Panc1 (cell line): ENCODE results near the gene RBM47. TPM values are rescaled to one million over a fixed set of nuclear protein-coding genes. Genes with fewer than 3 reads are reported as not detected.

Experiments
- ATAC-seq: fragments of 200-7000 bp; cut with Tn5 transposase; 2 replicates; pipeline ENCODE4 v1.9.1; 2020; ENCODE audit warnings: mild to moderate bottlenecking, moderate library complexity
- BruUV-seq: library from RNA; stranded (reverse); fragments of 400-500 nt; replicated peaks from 2 replicates; lab custom pipeline; 2021; lab: Mats Ljungman, UMichigan
- CTCF ChIA-PET: fragments of 300-600 bp; sonication (Branson Sonifier 250); formaldehyde crosslinking; loops from one replicate; lab custom pipeline; 2022; ENCODE audit warnings: antibody characterized with exemption; lab: Charles Lee
- POLR2A ChIA-PET: fragments of 300-600 bp; sonication (Branson Sonifier 250); formaldehyde crosslinking; loops from one replicate; lab custom pipeline; 2022; ENCODE audit warnings: antibody characterized with exemption; lab: Charles Lee
- DNase-seq: peaks from one replicate; pipeline ENCODE4 v3.0.0-alpha.2; 2010; ENCODE audit warnings: low read depth, low spot score
- H3K27ac ChIP-seq: 2 replicates; pipeline ENCODE4 v1.5.1; 2011; ENCODE audit warnings: mild to moderate bottlenecking, low read length, inconsistent platforms
- H3K27me3 ChIP-seq: fragments of 200-500 bp; sonication (Bioruptor generic); 2 replicates; pipeline ENCODE4 v1.6.0; 2014; ENCODE audit warnings: low read length, inconsistent platforms; ENCODE audit not compliant: control insufficient read depth, insufficient read depth
- H3K36me3 ChIP-seq: fragments of 200-500 bp; sonication (Bioruptor generic); 2 replicates; pipeline ENCODE4 v1.5.1; 2014; ENCODE audit warnings: inconsistent platforms, mild to moderate bottlenecking, low read length, moderate library complexity; ENCODE audit not compliant: control insufficient read depth, insufficient read depth
- H3K4me1 ChIP-seq: 2 replicates; pipeline ENCODE4 v1.5.1; 2011; ENCODE audit warnings: inconsistent platforms, mild to moderate bottlenecking, low read length, moderate library complexity; ENCODE audit not compliant: control insufficient read depth, insufficient read depth
- H3K4me3 ChIP-seq, 2 experiments: 2 replicates each; pipeline ENCODE4 v1.5.1; 2011 to 2012; ENCODE audit warnings: low read depth in 2 of 2, low read length in 2 of 2, mild to moderate bottlenecking in 2 of 2, inconsistent platforms in 1 of 2, moderate library complexity in 1 of 2
- H3K9me3 ChIP-seq: fragments of 200-500 bp; sonication (Bioruptor generic); 2 replicates; pipeline ENCODE4 v1.5.1; 2014; ENCODE audit warnings: low read depth, mild to moderate bottlenecking, inconsistent platforms, low read length, moderate library complexity; ENCODE audit not compliant: control insufficient read depth, insufficient read depth
- POLR2AphosphoS5 ChIP-seq: IDR thresholded peaks from 2 replicates; pipeline ENCODE4 v1.6.1; 2012; ENCODE audit warnings: mild to moderate bottlenecking, low read depth, low read length, moderate library complexity
- SIN3A ChIP-seq: IDR thresholded peaks from 2 replicates; pipeline ENCODE4 v1.6.1; 2012; ENCODE audit warnings: low read depth, mild to moderate bottlenecking, low read length, moderate library complexity, borderline replicate concordance; ENCODE audit not compliant: insufficient read depth
- TCF7L2 ChIP-seq: IDR thresholded peaks from 2 replicates; pipeline ENCODE4 v1.6.1; 2011; ENCODE audit warnings: mild to moderate bottlenecking, low read depth, low read length, inconsistent platforms
- in situ Hi-C: cut with HindIII; loops from 2 replicates; pipeline ENCODE4 v1.10.0; 2016; ENCODE audit warnings: low sequenced_read_pairs, low pct_unique_long_range_greater_than_20kb
- intact Hi-C: fragments of 100-400 bp; cut with micrococcal nuclease; formaldehyde crosslinking; loops from one replicate; pipeline ENCODE4 v1.10.0; 2022; ENCODE audit not compliant: unreplicated experiment
- total RNA-seq: library from RNA; stranded (reverse); gene quantifications from one replicate; pipeline ENCODE4 v1.2.1, GENCODE V29; 2021; ENCODE audit not compliant: unreplicated experiment
- TF ChIP-seq, protein P1 (sequence below), 2 experiments: IDR thresholded peaks; 2 replicates each; pipeline ENCODE4 v1.6.1; 2011 to 2012; ENCODE audit warnings: low read depth in 2 of 2, control low read depth in 1 of 2, low read length in 1 of 2, mild to moderate bottlenecking in 1 of 2, moderate library complexity in 1 of 2; ENCODE audit not compliant: insufficient read depth in 1 of 2
- TF ChIP-seq, protein P2 (sequence below): fragments of 450-650 bp; IDR thresholded peaks from 2 replicates; pipeline ENCODE4 v1.5.1; 2017; ENCODE audit warnings: mild to moderate bottlenecking

The RBM47 gene
- total RNA-seq, 1 experiment from 2014 or later, result 2.0 TPM

DNA sequence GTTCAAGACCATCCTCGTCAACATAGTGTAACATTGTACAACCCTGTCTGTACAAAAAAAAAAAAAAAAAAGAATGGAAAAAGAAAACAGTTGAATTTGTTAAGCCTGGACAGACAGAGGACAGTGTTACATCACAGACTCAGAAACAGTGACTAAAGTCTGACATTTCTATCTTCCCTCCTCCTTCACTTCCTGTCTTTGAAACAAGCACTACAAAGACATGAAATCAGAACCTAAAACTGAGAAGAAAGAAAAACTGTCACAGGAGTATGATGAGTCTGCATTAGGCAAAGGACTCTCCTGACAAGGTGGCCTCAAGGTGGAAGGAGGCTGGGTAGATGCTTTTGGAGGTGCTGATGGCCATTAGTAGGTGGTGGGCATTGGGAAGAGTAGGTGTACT is 126.7 kb downstream of the RBM47 start:
- Histone ChIP-seq H3K4me1 (no peaks in the 10 kb centered on the region), H3K27me3 (no peaks in the 10 kb centered on the region), H3K9me3 (no peaks in the 10 kb centered on the region), H3K36me3 (no peaks in the 10 kb centered on the region), H3K27ac (no peak overlapping the region), H3K4me3 (no peak overlapping the region)
- ATAC-seq, result no peak
- POLR2A ChIA-PET, result no interaction called here
- in situ Hi-C loops (no loop called here), intact Hi-C loops (no loop called here)
- TF ChIP-seq, protein P1, sequence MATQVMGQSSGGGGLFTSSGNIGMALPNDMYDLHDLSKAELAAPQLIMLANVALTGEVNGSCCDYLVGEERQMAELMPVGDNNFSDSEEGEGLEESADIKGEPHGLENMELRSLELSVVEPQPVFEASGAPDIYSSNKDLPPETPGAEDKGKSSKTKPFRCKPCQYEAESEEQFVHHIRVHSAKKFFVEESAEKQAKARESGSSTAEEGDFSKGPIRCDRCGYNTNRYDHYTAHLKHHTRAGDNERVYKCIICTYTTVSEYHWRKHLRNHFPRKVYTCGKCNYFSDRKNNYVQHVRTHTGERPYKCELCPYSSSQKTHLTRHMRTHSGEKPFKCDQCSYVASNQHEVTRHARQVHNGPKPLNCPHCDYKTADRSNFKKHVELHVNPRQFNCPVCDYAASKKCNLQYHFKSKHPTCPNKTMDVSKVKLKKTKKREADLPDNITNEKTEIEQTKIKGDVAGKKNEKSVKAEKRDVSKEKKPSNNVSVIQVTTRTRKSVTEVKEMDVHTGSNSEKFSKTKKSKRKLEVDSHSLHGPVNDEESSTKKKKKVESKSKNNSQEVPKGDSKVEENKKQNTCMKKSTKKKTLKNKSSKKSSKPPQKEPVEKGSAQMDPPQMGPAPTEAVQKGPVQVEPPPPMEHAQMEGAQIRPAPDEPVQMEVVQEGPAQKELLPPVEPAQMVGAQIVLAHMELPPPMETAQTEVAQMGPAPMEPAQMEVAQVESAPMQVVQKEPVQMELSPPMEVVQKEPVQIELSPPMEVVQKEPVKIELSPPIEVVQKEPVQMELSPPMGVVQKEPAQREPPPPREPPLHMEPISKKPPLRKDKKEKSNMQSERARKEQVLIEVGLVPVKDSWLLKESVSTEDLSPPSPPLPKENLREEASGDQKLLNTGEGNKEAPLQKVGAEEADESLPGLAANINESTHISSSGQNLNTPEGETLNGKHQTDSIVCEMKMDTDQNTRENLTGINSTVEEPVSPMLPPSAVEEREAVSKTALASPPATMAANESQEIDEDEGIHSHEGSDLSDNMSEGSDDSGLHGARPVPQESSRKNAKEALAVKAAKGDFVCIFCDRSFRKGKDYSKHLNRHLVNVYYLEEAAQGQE (IDR thresholded peaks at IDR 0.05; ENCODE audit: insufficient read depth in 1 of 2, low read depth in 2 of 2, low read length in 1 of 2), result no peak
- TF ChIP-seq, protein P2, sequence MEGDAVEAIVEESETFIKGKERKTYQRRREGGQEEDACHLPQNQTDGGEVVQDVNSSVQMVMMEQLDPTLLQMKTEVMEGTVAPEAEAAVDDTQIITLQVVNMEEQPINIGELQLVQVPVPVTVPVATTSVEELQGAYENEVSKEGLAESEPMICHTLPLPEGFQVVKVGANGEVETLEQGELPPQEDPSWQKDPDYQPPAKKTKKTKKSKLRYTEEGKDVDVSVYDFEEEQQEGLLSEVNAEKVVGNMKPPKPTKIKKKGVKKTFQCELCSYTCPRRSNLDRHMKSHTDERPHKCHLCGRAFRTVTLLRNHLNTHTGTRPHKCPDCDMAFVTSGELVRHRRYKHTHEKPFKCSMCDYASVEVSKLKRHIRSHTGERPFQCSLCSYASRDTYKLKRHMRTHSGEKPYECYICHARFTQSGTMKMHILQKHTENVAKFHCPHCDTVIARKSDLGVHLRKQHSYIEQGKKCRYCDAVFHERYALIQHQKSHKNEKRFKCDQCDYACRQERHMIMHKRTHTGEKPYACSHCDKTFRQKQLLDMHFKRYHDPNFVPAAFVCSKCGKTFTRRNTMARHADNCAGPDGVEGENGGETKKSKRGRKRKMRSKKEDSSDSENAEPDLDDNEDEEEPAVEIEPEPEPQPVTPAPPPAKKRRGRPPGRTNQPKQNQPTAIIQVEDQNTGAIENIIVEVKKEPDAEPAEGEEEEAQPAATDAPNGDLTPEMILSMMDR, result no peak
- TF ChIP-seq SIN3A (no peak), POLR2AphosphoS5 (no peak), TCF7L2 (no peak)
- no peak for DNase-seq
- CTCF ChIA-PET, result no interaction called here
- no TSS peak for BruUV-seq

DNA sequence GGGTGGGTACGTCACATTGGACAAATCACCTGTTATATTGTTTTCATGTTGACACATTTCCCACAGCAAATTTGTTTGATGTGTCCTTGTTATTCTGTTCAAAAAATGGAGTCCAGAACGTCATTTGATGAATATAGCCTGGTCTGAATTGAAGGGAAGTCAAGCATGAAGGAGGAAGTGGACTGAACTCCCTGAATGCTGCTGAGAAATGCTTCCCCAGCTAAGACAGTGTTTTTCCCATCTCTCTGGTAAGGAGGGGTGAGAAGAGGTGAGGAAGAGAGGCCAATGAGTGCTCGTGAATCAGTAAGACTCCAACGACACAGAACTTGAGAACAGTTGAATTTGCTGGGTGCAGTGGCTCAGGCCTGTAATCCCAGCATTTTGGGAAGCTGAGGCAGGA is 127.4 kb downstream of the RBM47 start:
- TF ChIP-seq POLR2AphosphoS5, result no peak
- BruUV-seq, result no TSS peak
- DNase-seq (no peak), ATAC-seq (no peak)
- Histone ChIP-seq H3K27me3 (no peaks in the 10 kb centered on the region), H3K36me3 (no peaks in the 10 kb centered on the region), H3K27ac (no peak overlapping the region), H3K4me3 (no peak overlapping the region), H3K9me3 (no peaks in the 10 kb centered on the region), H3K4me1 (no peaks in the 10 kb centered on the region)
- intact Hi-C loops, result no loop called here
- ChIA-PET POLR2A (no interaction called here), CTCF (no interaction called here)
- in situ Hi-C loops, result no loop called here

DNA sequence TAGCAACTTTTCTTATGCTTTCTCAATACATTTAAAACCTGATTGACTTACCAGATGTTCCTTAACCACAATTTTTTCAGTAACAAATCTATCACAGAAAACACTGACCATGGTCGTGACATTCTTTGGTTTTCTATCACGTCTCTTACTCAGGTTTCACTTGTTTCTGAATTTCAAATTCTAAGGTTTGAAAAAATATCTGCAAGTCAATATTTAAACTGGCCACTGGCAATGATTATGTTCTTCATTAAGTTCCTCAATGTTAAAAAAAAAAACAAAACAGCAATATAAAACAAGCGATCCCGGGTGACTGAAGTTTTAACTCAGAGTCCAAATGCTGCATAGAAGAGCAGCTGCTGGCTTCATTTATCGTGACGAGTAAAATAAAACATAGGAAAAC is 128.9 kb downstream of the RBM47 start:
- no peaks in the 10 kb centered on the region for H3K27me3 ChIP-seq
- H3K4me1 ChIP-seq, result no peaks in the 10 kb centered on the region
- intact Hi-C loops, result no loop called here
- ChIA-PET POLR2A (no interaction called here), CTCF (no interaction called here)
- DNase-seq, result no peak
- H3K4me3 ChIP-seq, result no peak overlapping the region
- in situ Hi-C loops, result no loop called here
- ATAC-seq, result no peak
- no peaks in the 10 kb centered on the region for H3K36me3 ChIP-seq
- TF ChIP-seq, protein P1 (IDR thresholded peaks at IDR 0.05; ENCODE audit: insufficient read depth in 1 of 2, low read depth in 2 of 2, low read length in 1 of 2), result no peak
- TF ChIP-seq SIN3A (no peak), POLR2AphosphoS5 (no peak), TCF7L2 (no peak)
- TF ChIP-seq, protein P2, result no peak
- no peaks in the 10 kb centered on the region for H3K9me3 ChIP-seq
- no peak overlapping the region for H3K27ac ChIP-seq
- no TSS peak for BruUV-seq
